ENCODE data around the gene AGAP3. TPM values are rescaled to one million over a fixed set of nuclear protein-coding genes. Genes with fewer than 3 reads are reported as not detected.

The AGAP3 gene
- total RNA-seq, 1 donor from 2014 or later = 156 TPM

GRCh38 chr7:151068069-151068773 is 18.1 kb upstream of the AGAP3 start:
- peaks cover 11% of the 10 kb centered on the region for H3K36me3 Mint-ChIP-seq (ENCODE audit: low read depth, unreplicated experiment)

GRCh38 chr7:151069841-151070573 is 16.3 kb upstream of the AGAP3 start:
- peak overlapping the region; percentile 34 for H3K27ac Mint-ChIP-seq (ENCODE audit: unreplicated experiment)
- H3K9me3 ChIP-seq (ENCODE audit: insufficient read depth, low read depth, low read length) = no peaks in the 10 kb centered on the region
- H3K4me3 Mint-ChIP-seq (ENCODE audit: unreplicated experiment) = no peak overlapping the region
- DNase-seq (ENCODE audit: low read depth) (no peak), FAIRE-seq (no peak)
- no peaks in the 10 kb centered on the region for H3K4me1 ChIP-seq (ENCODE audit: insufficient read depth, low read length)
- peaks cover 39% of the 10 kb centered on the region for H3K36me3 ChIP-seq (ENCODE audit: insufficient read depth, low read length)
- H3K36me3 Mint-ChIP-seq (ENCODE audit: low read depth, unreplicated experiment) = peaks cover 14% of the 10 kb centered on the region
- no peak overlapping the region for H3K9ac ChIP-seq (ENCODE audit: low read length)
- no peak overlapping the region for H3K27ac ChIP-seq (ENCODE audit: low read depth, low read length)
- TF ChIP-seq CTCF (IDR thresholded peaks at IDR 0.05; ENCODE audit: insufficient read depth, low read depth, low read length) = no peak
- no peak for TF ChIP-seq EZH2 (IDR thresholded peaks at IDR 0.05; ENCODE audit: insufficient read depth, low read length)
- peaks cover 7% of the 10 kb centered on the region for H3K4me1 Mint-ChIP-seq (ENCODE audit: low read depth, unreplicated experiment)
- H3K79me2 ChIP-seq (ENCODE audit: insufficient read depth, low read length) = peaks cover 12% of the 10 kb centered on the region
- no peak overlapping the region for H3K4me3 ChIP-seq (ENCODE audit: insufficient read depth, low read depth, low read length)
- no peaks in the 10 kb centered on the region for H3K27me3 Mint-ChIP-seq (ENCODE audit: low read depth, unreplicated experiment)
- H3K4me2 ChIP-seq (ENCODE audit: low read length) = no peak overlapping the region
- H2AFZ ChIP-seq (ENCODE audit: low read depth, low read length) = no peak overlapping the region
- peaks cover 45% of the 10 kb centered on the region for H4K20me1 ChIP-seq (ENCODE audit: insufficient read depth, low read length)
- no peaks in the 10 kb centered on the region for H3K9me3 Mint-ChIP-seq (ENCODE audit: unreplicated experiment)
- no peaks in the 10 kb centered on the region for H3K27me3 ChIP-seq (ENCODE audit: insufficient read depth, low read length)

More at GRCh38 chr7:151068069-151068773, 18.1 kb upstream of the AGAP3 start:
- H3K9me3 Mint-ChIP-seq (ENCODE audit: unreplicated experiment) = no peaks in the 10 kb centered on the region
- no peak overlapping the region for H3K4me2 ChIP-seq (ENCODE audit: low read length)
- FAIRE-seq = no peak
- peaks cover 33% of the 10 kb centered on the region for H3K36me3 ChIP-seq (ENCODE audit: insufficient read depth, low read length)
- H3K4me1 ChIP-seq (ENCODE audit: insufficient read depth, low read length) = peaks cover 6% of the 10 kb centered on the region
- H3K9me3 ChIP-seq (ENCODE audit: insufficient read depth, low read depth, low read length) = no peaks in the 10 kb centered on the region
- peaks cover 53% of the 10 kb centered on the region for H4K20me1 ChIP-seq (ENCODE audit: insufficient read depth, low read length)
- DNase-seq (ENCODE audit: low read depth) = peak; percentile 67
- peaks cover 24% of the 10 kb centered on the region for H3K79me2 ChIP-seq (ENCODE audit: insufficient read depth, low read length)
- H2AFZ ChIP-seq (ENCODE audit: low read depth, low read length) = no peak overlapping the region
- peak overlapping the region; percentile 50 for H3K4me3 Mint-ChIP-seq (ENCODE audit: unreplicated experiment)
- TF ChIP-seq CTCF (IDR thresholded peaks at IDR 0.05; ENCODE audit: insufficient read depth, low read depth, low read length) (no peak), EZH2 (IDR thresholded peaks at IDR 0.05; ENCODE audit: insufficient read depth, low read length) (no peak)
- no peaks in the 10 kb centered on the region for H3K27me3 Mint-ChIP-seq (ENCODE audit: low read depth, unreplicated experiment)
- no peak overlapping the region for H3K9ac ChIP-seq (ENCODE audit: low read length)
- peaks cover 9% of the 10 kb centered on the region for H3K4me1 Mint-ChIP-seq (ENCODE audit: low read depth, unreplicated experiment)
- H3K27ac Mint-ChIP-seq (ENCODE audit: unreplicated experiment) = peak overlapping the region; percentile 64
- no peaks in the 10 kb centered on the region for H3K27me3 ChIP-seq (ENCODE audit: insufficient read depth, low read length)
- no peak overlapping the region for H3K4me3 ChIP-seq (ENCODE audit: insufficient read depth, low read depth, low read length)
- H3K27ac ChIP-seq (ENCODE audit: low read depth, low read length) = no peak overlapping the region

Data from astrocyte (in vitro differentiated cells and primary cell).